ENCODE results near the gene RHOU.
A peak's percentile ranks its signal among the peaks of the same experiment; 100 is the strongest.
"Not testable (repeated sequence)": the region's sequence is repeated elsewhere in the genome, so short reads cannot be mapped to it uniquely, and the experiment has no call there.

The RHOU gene

DNA sequence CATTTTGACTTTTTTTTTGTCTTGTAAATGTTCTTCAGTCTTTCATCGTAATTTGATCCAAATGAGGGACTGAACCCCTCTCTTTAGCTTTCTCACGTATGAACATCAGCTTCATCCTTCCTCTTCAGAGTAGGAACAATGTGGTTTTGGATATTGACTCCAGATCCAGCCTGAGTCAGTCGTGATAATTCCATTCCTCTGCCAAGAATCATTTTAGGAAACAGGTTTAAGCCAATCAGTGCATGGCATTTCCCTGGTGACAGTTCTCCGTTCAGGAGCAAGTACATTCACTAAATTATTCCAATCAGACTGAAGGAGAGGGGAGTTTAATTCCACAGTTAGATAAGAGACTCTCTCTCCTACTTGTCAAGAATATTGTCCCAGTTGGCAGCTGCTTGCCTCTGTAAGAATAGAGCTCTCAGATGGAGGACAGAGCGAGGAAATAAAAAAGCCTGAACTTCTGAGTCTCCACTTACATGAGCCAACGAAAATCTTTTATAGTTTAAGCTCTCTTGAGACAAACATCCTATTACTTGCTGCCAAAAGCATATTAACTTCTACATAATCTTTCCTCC is 18.6 kb downstream of the RHOU start:
- no peak overlapping the region for H3K27ac ChIP-seq
- H3K4me3 ChIP-seq: no peak overlapping the region

DNA sequence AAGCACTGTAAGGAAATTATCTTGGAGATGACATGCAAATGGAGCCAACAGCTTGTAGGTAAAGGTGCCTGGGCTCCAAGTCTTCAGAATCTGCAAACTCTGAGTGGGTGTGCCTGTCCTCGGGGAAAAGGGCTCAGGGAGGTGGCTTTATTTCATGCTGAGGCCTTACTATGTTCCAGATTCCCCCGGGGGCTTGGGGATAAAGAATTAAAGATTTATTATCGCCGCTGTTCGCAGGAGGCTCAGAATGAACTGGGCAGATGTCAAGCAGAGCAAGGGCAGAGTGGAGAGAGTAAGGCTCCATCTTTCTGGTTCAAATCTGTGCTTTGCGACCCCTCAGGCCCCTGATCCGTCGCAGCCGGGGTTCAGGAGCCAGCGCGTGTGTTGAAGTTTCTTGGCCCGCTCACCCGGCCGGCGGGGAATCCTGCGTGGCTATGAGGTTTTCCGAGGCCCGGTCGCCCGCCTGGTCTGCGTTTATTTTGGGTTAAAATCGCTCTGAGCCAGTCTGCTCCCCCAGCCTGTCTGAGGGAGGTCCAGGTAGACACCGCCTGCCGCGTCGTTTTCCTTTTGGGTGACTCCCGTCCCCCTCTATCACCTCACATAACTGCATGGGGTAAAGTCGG is 19.5 kb downstream of the RHOU start:
- Histone ChIP-seq H3K27ac (no peak overlapping the region), H3K4me3 (no peak overlapping the region)

DNA sequence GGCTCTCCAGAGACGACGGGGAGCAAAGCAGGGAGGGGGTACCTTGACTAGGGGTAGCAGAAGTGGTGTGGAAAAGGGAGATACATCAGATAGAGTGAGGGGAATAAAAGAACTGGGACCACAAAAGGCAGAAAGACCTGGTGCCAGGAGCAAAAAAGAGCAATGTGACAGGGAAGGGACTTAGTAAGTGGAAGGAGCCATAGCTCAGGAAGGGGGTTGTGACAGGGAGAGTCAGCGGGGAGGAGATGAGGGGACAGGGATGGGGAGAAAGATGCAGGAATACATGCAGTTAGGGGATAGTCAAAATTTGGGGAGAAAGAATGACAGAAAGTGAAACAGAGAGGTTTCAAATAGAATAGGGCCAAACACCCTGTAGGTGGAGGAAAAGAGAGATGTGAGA is 20.5 kb downstream of the RHOU start:
- H3K4me3 ChIP-seq: no peak overlapping the region
- no peak overlapping the region for H3K27ac ChIP-seq

DNA sequence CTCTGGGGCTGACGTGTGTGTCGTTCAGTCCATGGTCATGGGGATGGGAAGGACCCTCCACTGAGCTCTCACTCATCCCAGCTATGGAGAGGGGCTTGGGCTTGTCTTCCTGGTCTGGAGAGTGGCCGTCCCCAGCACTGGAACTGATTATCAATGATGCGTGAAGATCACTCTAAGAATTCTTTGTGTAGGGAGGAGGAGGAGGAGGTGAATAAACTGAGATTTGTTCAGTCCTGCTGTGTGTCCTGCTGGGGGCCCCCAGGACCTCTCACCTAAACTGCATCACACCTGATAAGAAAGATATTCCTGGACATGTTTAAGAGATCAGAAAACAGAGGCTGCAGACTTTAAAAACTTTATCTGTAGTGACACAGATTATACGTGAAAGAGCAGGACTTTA is 21.2 kb downstream of the RHOU start:
- no peak overlapping the region for H3K4me3 ChIP-seq
- no peak overlapping the region for H3K27ac ChIP-seq

DNA sequence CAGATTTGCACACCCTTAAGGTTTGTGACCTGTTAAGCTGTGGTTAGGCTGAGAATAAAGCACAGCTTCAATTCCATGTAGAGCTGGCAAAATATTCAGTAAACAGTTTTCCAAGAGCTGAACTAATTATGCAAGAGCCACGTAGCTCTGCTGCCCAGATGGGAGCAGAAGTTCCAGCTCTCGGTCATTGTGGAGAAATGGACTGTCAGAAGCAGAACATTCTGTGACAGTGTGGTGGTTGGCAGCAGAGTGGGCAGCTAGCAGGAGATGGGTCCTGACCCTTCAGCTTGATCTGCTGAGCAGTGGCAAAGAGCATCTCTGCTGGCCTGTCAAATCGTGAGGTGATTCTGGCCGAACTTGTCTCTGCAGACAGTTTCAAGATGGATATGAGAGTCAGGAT is 23.2 kb downstream of the RHOU start:
- H3K4me3 ChIP-seq: no peak overlapping the region
- no peak overlapping the region for H3K27ac ChIP-seq

DNA sequence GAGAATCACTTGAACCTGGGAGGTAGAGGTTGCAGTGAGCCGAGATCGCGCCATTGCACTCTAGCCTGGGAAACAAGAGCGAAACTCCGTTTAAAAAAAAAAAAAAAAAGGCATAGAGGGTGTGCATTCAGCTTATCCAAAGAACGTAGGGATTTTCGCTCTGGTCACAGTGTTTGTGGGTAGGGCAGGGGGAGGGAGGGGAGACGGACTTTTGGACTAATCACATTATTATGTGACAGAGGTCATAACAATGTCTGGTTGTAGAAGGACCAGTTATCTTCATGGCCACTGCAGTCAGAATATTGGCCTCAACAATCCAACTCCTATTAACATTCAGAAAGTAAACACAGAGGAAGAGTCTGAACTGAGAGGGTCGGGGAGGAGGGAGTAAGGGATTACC is 25.7 kb downstream of the RHOU start:
- H3K27ac ChIP-seq: no peak overlapping the region
- no peak overlapping the region for H3K4me3 ChIP-seq

DNA sequence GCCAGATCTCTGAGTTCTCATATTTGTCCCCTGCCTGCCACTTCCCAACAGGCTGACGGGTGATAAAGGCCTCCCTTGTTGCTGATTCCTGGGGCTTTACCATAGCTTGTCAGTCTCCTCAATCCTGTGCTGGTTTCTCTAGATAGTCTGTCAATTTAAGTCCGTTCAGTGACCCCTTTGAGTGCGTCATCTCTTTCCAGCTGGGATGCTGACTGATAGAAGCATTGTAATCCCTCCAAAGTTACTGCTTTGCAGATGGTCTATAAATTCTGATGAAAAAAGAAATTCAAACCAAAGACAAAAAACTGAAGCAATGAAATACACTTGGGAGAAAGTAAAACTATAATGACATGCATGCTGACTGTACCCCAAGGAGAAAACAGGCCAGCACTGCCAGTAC is 28.3 kb downstream of the RHOU start:
- no peak overlapping the region for H3K27ac ChIP-seq
- no peak overlapping the region for H3K4me3 ChIP-seq

DNA sequence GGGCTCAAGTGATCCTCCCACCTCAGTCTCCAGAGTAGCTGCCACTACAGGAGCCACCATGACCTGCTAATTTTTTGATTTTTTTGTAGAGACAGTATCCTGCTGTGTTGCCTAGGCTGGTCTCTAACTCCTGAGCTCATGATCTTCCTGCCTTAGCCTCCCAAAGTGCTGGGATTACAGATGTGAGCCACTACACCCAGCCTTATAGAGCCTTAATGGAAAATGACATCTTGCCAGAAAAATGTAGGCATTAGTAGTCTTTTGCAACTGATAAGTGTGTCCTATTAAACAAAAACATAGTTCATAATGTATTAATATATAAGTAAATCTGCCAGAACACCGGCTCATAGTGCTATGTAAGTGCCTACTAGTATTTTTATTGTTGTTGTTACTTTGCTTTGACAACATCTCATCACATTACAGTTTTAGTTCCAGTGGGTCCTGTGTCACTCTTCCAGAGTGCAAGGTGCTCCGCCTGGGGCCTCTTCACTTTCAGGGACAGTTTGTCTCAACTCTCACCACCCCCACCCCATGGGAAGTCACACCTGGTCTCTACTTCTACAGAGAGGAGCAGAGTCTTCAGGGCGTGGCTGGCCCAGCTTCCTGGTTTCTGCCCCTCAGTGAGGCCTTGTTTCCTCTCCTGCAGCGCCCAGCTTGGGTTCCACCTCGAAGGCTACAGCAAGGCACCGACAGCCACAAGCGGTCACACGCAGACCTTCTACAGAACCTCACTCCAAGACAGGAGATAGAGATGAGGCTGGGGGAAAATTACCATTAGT is 30.1 kb downstream of the RHOU start:
- H3K4me3 ChIP-seq: no peak overlapping the region
- peak overlapping the region in 1 of 21 experiments; percentile 18 for H3K27ac ChIP-seq

DNA sequence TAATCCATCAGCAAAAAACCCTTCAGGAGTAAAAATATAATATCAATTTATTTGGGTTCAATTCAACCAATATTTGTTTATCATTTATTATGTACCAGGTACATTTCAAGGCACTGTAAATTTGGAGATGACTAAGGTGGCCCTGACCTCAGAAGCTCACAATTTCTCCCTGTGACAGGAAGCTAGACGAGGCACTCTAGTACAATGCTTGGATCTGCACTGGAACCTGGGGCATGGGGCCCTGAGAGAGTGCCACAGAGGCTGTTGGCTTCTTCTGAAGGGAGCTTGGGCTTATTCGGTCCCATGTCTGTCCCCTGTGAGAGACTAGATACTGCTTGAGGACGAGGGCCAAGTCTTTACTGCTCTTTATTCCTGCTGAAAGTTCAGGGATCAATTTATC is 31.5 kb downstream of the RHOU start:
- Histone ChIP-seq H3K27ac (no peak overlapping the region), H3K4me3 (no peak overlapping the region)

DNA sequence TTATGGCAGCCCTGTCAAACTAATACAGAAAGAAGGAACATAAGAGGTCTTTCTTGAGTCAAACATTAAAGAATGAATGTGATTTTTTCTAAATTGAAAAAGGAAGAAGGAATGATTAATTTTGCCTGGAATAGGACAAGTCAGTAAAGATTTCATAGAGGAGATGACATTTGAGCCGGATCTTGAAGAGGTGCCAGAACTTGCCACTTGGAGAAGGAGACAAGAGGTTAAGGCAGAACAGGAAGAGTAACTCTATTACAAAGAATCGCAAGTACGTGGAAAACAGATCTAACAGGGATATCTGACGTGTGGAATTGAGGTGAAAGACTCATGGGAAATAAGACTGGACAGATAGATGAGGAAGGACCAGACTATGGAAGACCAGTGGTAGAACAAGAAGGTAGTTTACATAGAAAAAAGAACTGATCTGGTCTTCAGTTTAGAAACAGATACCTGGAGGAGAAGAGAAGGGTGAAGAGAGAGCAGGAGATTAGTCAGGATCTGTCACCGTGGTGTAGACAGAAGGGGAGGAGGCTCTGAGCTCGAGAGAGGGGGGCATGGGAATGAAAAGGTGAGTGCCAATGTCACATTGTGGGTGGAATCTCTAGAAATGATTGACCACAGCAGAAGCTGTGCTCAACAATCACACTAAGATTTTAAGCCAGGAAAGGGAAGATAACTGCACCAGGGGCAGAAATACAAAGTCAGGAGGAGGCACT is 32.5 kb downstream of the RHOU start:
- no peak overlapping the region for H3K27ac ChIP-seq
- H3K4me3 ChIP-seq: no peak overlapping the region

DNA sequence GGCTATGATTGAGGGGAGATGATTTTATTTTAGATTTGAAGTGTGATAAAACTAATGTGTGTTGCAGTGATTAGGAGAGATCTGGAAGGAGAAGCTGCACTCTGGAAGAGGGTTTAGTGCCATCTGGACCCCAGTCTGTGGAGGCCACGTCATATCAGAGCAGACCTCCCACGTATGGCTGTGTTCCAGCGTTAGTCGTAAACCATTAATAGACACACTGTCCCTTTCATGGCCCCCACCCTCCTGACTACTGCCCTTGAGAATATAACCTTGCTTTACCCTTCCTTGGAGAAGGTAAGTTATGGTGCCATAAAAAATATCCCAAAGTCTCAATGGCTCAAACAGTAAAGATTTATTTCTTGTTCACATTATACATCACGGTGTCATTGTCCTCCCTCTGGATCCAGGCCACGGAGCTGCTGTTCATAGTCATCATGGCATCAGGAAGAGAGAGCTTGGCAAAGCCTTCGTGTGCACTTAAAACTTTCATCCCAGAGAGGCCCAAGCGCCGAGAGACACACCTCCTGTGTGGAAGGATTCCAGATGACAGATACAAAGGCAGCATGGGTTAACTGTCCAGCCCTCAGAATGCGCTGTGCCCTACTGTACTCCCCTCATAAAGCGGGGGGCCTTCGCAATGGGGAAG is 33.2 kb downstream of the RHOU start:
- Histone ChIP-seq H3K27ac (no peak overlapping the region), H3K4me3 (no peak overlapping the region)

DNA sequence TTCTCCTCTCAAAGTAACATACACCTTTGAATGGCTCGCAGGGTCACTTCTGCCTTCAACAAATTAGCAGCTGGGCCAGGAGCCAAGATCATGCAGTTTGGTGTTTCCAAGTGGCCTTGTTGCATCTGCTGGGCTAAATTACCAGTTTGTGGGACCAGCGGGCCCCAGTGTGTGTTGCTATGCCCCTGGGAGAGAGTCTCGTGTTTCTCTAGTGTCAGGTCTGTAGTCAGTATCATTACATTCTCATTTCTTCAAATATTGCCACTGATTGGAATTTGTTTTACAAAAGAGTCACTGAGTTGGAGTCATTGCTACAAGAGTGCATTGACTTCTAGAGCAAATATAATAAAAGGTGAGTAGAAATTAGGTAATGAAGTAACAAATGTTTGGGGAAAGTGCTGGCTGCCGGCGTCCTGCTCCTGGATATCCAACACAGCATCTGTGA is 35.5 kb downstream of the RHOU start:
- Histone ChIP-seq H3K4me3 (no peak overlapping the region), H3K27ac (no peak overlapping the region)

DNA sequence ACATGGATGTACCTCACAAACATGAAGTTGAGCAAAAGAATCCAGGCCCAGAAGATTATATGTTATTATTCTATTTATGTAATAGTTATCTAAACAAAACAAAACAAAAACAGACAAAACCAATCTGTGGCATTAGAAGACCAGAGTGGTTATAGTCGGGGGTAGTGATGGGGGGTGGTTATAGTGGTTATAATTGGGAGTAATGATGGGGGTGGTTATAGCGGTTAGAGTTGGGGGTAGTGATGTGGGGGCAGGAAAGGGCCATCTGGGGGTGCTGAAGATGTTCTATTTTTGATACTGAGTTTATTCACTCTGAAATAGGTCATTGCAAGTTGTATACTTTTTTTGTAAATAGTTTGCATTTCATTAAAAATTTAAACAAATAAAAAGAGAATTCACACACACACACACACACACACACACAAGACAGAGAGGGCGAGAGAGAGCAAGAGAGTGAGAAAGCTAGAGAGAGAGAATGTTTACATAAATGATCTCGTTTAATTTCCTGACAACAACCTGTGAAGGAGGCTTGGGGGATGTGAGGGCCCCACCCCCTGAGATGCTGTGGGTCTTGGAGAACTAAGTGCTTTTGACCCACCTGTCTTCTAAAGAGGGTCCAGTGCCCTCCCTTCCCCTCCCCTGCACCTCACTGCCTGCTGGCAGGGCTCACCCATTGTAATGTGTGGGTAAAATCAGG is 37.4 kb downstream of the RHOU start:
- no peak overlapping the region for H3K27ac ChIP-seq
- no peak overlapping the region for H3K4me3 ChIP-seq

DNA sequence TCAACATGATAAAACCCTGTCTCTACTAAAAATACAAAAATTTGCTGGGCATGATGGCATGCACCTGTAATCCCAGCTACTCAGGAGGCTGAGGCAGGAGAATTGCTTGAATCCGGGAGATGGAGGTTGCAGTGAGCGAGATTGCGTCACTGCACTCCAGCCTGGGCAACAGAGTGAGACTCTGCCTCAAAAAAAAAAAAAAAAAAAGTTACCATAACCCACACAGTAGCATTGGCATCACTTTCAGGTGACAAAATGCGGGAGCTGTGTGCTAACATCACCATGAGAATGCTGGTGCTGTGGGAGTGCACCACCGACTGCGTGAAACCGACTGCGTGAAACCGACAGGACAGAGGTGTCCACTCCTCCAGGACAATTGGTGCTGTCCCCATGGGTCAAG is 40.7 kb downstream of the RHOU start:
- H3K27ac ChIP-seq, H3K4me3 ChIP-seq: not testable (repeated sequence)

DNA sequence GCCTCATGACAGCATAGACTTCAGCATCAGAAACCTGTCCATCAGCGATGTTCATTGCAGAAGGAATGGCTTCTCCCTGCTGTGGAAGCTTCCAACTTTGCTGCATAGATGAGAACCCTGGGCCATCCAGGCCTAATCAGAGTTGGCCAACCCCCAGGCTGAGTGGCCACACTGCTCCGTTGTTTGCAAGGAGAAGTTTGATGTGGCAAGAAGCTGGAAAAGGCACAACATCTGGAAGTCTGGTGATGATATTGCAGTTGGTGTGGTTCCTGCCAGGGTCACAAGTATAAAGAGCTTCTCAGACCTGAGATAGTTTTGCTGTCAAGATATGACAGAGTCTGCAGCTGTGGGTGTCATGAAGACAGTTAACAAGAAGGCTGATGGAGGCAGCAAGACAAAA is 41.2 kb downstream of the RHOU start:
- no peak overlapping the region for H3K27ac ChIP-seq
- H3K4me3 ChIP-seq: no peak overlapping the region

DNA sequence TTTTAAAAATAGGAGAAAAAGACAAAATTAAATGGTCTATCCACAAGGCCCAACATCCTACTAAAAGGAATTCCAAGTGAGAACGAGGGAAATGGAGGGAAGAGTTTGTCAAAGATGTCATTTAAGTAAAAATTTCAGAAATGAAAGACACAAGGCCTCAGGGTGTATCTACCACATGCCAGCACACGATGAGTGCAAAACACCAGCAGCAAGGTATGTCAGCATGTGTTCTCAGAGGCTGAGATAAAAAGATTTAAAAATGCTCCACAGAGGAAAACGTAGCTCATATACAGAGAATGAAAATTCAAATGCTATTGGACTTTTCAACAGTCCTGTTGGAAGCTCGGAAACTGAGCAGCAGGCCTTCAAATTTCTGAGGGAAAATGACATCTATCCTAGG is 42.0 kb downstream of the RHOU start:
- no peak overlapping the region for H3K27ac ChIP-seq
- H3K4me3 ChIP-seq: no peak overlapping the region

DNA sequence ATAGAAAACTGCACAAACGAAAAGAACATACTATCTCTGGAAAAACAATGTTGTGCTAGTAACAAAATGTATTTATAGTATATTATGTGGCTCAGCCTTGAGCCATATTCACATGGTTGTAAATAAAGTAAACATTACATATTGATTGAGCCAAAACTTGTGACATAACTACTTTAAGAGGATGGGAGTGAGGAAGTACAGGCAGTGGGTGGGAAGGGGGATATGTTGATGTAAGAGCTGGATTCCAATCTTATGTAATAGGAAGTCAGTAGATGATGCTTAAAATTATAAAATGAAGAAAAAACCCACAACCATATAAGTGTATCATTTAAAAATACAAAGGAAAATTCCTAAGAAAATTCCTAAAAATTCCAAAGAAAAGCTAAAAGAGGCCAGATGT is 42.7 kb downstream of the RHOU start:
- no peak overlapping the region for H3K4me3 ChIP-seq
- no peak overlapping the region for H3K27ac ChIP-seq

DNA sequence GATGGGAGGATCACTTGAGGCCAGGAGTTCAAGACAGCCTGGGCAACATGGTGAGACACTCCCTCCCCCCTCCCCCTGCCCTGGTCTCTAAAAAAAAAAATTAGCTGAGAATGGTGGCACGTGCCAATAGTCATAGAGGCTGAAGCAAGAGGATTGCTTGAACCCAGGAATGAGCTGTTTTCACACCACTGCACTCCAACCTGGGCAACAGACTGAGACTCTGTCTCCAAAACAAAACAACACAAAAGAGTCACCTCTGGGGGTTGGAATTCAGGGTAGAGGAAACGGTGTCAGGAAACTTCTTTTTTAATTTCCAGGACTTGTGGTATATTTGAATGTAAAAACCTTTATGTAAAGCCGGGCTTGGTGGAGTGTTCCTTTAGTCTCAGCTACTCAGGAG is 43.2 kb downstream of the RHOU start:
- H3K27ac ChIP-seq: no peak overlapping the region
- no peak overlapping the region for H3K4me3 ChIP-seq

DNA sequence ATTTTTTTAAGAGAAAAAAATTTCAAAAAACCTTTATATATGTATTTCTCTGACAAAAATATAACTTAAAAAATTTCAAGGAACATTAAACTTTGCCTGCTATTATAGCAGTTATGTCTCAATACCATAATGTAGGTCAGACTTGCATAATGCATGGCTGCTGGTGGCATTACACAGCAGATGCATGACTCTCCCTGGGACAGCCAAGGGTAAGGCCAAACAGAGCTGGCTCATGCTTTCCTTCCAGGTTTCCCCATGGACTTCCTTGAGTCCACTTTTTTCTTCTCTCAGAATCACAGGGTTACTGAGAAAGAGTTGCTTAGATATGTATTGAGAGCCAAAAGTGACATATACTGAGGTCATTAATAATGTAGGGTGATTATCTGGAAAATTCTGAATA is 43.7 kb downstream of the RHOU start:
- Histone ChIP-seq H3K4me3 (no peak overlapping the region), H3K27ac (no peak overlapping the region)
